ENCODE results near the gene DENND2A.
"Not testable (repeated sequence)": the region's sequence is repeated elsewhere in the genome, so short reads cannot be mapped to it uniquely, and the experiment has no call there.

Gene DENND2A

GRCh38 chr7:140544388-140544826 lies 96.2 kb downstream of the DENND2A start:
- DNase-seq = no peak

- DNase-seq = peak; percentile 66
Observed at GRCh38 chr7:140542228-140542603, 98.4 kb downstream of the DENND2A start.

GRCh38 chr7:140541513-140542227 lies 98.9 kb downstream of the DENND2A start:
- DNase-seq = peak; percentile 97

- DNase-seq = no peak
Observed at GRCh38 chr7:140541176-140541512, 99.5 kb downstream of the DENND2A start.

- DNase-seq = no peak
Observed at GRCh38 chr7:140540136-140540777, 100.4 kb downstream of the DENND2A start.

GRCh38 chr7:140539461-140539860 lies 101.2 kb downstream of the DENND2A start:
- no peak for DNase-seq

GRCh38 chr7:140537750-140538482 lies 102.7 kb downstream of the DENND2A start:
- no peak for DNase-seq

GRCh38 chr7:140534743-140535142 lies 105.9 kb downstream of the DENND2A start:
- peak; percentile 26 for DNase-seq

- no peak for DNase-seq
Observed at GRCh38 chr7:140533394-140533872, 107.2 kb downstream of the DENND2A start.

- not testable (repeated sequence) for DNase-seq
Observed at GRCh38 chr7:140529428-140529827, 111.2 kb downstream of the DENND2A start.

GRCh38 chr7:140526787-140527664 lies 113.6 kb downstream of the DENND2A start:
- no peak for DNase-seq

- no peak for DNase-seq
Observed at GRCh38 chr7:140526214-140526613, 114.4 kb downstream of the DENND2A start.

GRCh38 chr7:140525743-140526142 lies 114.9 kb downstream of the DENND2A start:
- peak; percentile 80 for DNase-seq

- no peak for DNase-seq
Observed at GRCh38 chr7:140521421-140521820, 119.2 kb downstream of the DENND2A start.

GRCh38 chr7:140519007-140519399 lies 121.6 kb downstream of the DENND2A start:
- DNase-seq = no peak

- no peak for DNase-seq
Observed at GRCh38 chr7:140518370-140519006, 122.1 kb downstream of the DENND2A start.

GRCh38 chr7:140517546-140518369 lies 122.9 kb downstream of the DENND2A start:
- DNase-seq = peak; percentile 89

- DNase-seq = no peak
Observed at GRCh38 chr7:140512317-140513000, 128.2 kb downstream of the DENND2A start.

GRCh38 chr7:140509789-140510188 lies 130.8 kb downstream of the DENND2A start:
- DNase-seq = no peak

GRCh38 chr7:140507556-140507955 lies 133.1 kb downstream of the DENND2A start:
- not testable (repeated sequence) for DNase-seq

Measured in fibroblast of skin of abdomen (primary cell).